HepG2 (cell line): Measurements from ENCODE around the gene GRK5. TPM values are rescaled to one million over a fixed set of nuclear protein-coding genes. Genes with fewer than 3 reads are reported as not detected.

Experiments used
- ATF5 ChIP-seq: sonication (generic); formaldehyde crosslinking; IDR thresholded peaks from 2 replicates; pipeline ENCODE4 v1.4.0; 2020; ENCODE audit warnings: mild to moderate bottlenecking, low read depth, missing genetic modification reagents
- CHD2 ChIP-seq: IDR thresholded peaks from 2 replicates; pipeline ENCODE4 v1.6.1; 2011; ENCODE audit warnings: low read depth, low read length, improper control_type of control experiment
- DMAP1 ChIP-seq: IDR thresholded peaks from 2 replicates; pipeline ENCODE4 v1.6.1; 2016
- ELF3 ChIP-seq: IDR thresholded peaks from 2 replicates; pipeline ENCODE4 v1.6.1; 2016; ENCODE audit warnings: missing genetic modification reagents, missing compliant biosample characterization
- FOXA3 ChIP-seq: IDR thresholded peaks from 2 replicates; pipeline ENCODE4 v1.6.1; 2016; ENCODE audit warnings: missing genetic modification reagents, missing compliant biosample characterization
- FOXJ3 ChIP-seq: sonication (generic); formaldehyde crosslinking; IDR thresholded peaks from 2 replicates; pipeline ENCODE4 v1.4.0; 2020; ENCODE audit warnings: missing genetic modification reagents, mild to moderate bottlenecking, borderline replicate concordance
- FOXP1 ChIP-seq, 2 experiments: fragments of 450-650 bp in 1 of 2; IDR thresholded peaks; 2 replicates each; pipeline ENCODE4 v1.6.1; 2017 to 2018; ENCODE audit warnings: antibody characterized with exemption in 1 of 2
- GFI1 ChIP-seq: sonication (generic); formaldehyde crosslinking; IDR thresholded peaks from 2 replicates; pipeline ENCODE4 v1.5.0; 2020; ENCODE audit warnings: missing genetic modification reagents, mild to moderate bottlenecking, borderline replicate concordance
- GPN1 ChIP-seq: sonication (generic); formaldehyde crosslinking; IDR thresholded peaks from 2 replicates; pipeline ENCODE4 v1.5.1; 2020; ENCODE audit warnings: missing genetic modification reagents, borderline replicate concordance
- IKZF5 ChIP-seq: IDR thresholded peaks from 2 replicates; pipeline ENCODE4 v1.6.1; 2018; ENCODE audit warnings: missing genetic modification reagents, mild to moderate bottlenecking, missing compliant biosample characterization
- KDM5B ChIP-seq: sonication (generic); formaldehyde crosslinking; IDR thresholded peaks from 2 replicates; pipeline ENCODE4 v1.4.0; 2020; ENCODE audit warnings: missing genetic modification reagents, mild to moderate bottlenecking, borderline replicate concordance
- PPARG ChIP-seq: conservative IDR thresholded peaks from 2 replicates; pipeline ENCODE4 v1.6.1; 2016; ENCODE audit warnings: missing biosample characterization, missing genetic modification reagents
- RNF2 ChIP-seq: fragments of 450-650 bp; conservative IDR thresholded peaks from 2 replicates; pipeline ENCODE4 v1.6.1; 2016; ENCODE audit warnings: low read depth
- SAP130 ChIP-seq: IDR thresholded peaks from 2 replicates; pipeline ENCODE4 v1.6.1; 2016; ENCODE audit warnings: low read depth
- SUZ12 ChIP-seq: fragments of 150-350 bp; IDR thresholded peaks from 2 replicates; pipeline ENCODE4 v1.6.1; 2014; ENCODE audit warnings: low read depth, low read length
- WIZ ChIP-seq: sonication (generic); formaldehyde crosslinking; IDR thresholded peaks from 2 replicates; pipeline ENCODE4 v1.5.1; 2020; ENCODE audit warnings: mild to moderate bottlenecking, missing genetic modification reagents
- ZBED4 ChIP-seq: sonication (generic); formaldehyde crosslinking; IDR thresholded peaks from 2 replicates; pipeline ENCODE4 v1.4.0; 2020; ENCODE audit warnings: missing genetic modification reagents, borderline replicate concordance
- ZBTB8A ChIP-seq: sonication (generic); formaldehyde crosslinking; IDR thresholded peaks from 2 replicates; pipeline ENCODE4 v1.4.0; 2020; ENCODE audit warnings: mild to moderate bottlenecking, low read depth, missing genetic modification reagents, borderline replicate concordance
- ZMYM3 ChIP-seq: sonication (generic); formaldehyde crosslinking; IDR thresholded peaks from 2 replicates; pipeline ENCODE4 v1.5.1; 2020; ENCODE audit warnings: mild to moderate bottlenecking, missing genetic modification reagents
- ZNF503 ChIP-seq: sonication (generic); formaldehyde crosslinking; IDR thresholded peaks from 2 replicates; pipeline ENCODE4 v1.4.0; 2020; ENCODE audit warnings: missing genetic modification reagents
- ZNF629 ChIP-seq: sonication (generic); formaldehyde crosslinking; conservative IDR thresholded peaks from 2 replicates; pipeline ENCODE4 v1.5.0; 2020; ENCODE audit warnings: missing genetic modification reagents
- ZNF772 ChIP-seq: sonication (generic); formaldehyde crosslinking; IDR thresholded peaks from 2 replicates; pipeline ENCODE4 v1.5.0; 2020; ENCODE audit warnings: mild to moderate bottlenecking, missing genetic modification reagents
- polyA plus RNA-seq, 8 experiments: library from polyadenylated mRNA; depleted of rRNA in 3 of 8; stranded (reverse) in 7 of 8; unstranded in 1 of 8; fragments of >200 nt; fragmentation: Illumina TruSeq in 4 of 8; extraction: Trizol in 4 of 8; gene quantifications; 2 replicates each; pipeline versions ENCODE4 v1.2.1 to v1.2.3, GENCODE V29; 2011 to 2016; ENCODE audit warnings: low read depth in 4 of 8, missing spikeins in 1 of 8, mixed read lengths in 1 of 8; ENCODE audit not compliant: insufficient read depth in 1 of 8
- total RNA-seq, 5 experiments: library from RNA; depleted of rRNA; stranded (reverse); fragments of >200 nt; fragmentation: Illumina TruSeq; extraction: Trizol; gene quantifications; 2 replicates each; pipeline ENCODE4 v1.2.3, GENCODE V29; 2016; ENCODE audit warnings: low read depth in 1 of 5

Gene GRK5
- total and polyA plus RNA-seq, 2 of the 13 experiments (the other 11 are each of a cell fraction or from before 2014, with no cell fraction given), result 10.4 to 12.6 TPM

GRCh38 chr10:119177708-119178371, 29.5 kb upstream of the GRK5 start (continued):
- TF ChIP-seq FOXA3 (CRISPR knock-in tag), result peak; percentile 89
- TF ChIP-seq CHD2, result no peak
- no peak for TF ChIP-seq GPN1 (CRISPR knock-in tag)
- peak; percentile 33; the same call in 1 of the 2 replicates for TF ChIP-seq SAP130 (CRISPR knock-in tag)
- TF ChIP-seq SUZ12, result no peak
- TF ChIP-seq KDM5B (CRISPR knock-in tag), result no peak
- no peak for TF ChIP-seq ZNF503 (CRISPR knock-in tag)
- TF ChIP-seq WIZ (CRISPR knock-in tag), result no peak
- no peak for TF ChIP-seq IKZF5 (CRISPR knock-in tag)
- no peak for TF ChIP-seq ZBTB8A (CRISPR knock-in tag)
- no peak for TF ChIP-seq RNF2
- 0 out of 2 replicates have a peak, but pooled peaks have one; percentile 25 for TF ChIP-seq ATF5 (CRISPR knock-in tag)
- no peak for TF ChIP-seq PPARG
- no peak for TF ChIP-seq ZNF772
- TF ChIP-seq DMAP1, result no peak
- TF ChIP-seq FOXP1 (IDR thresholded peaks at IDR 0.05), result peak; percentile 60; the same call in 1 of the 2 replicates
- peak; percentile 81 for TF ChIP-seq FOXP1 (CRISPR knock-in tag; IDR thresholded peaks at IDR 0.05)
- TF ChIP-seq FOXJ3 (CRISPR knock-in tag), result peak; percentile 49; the same call in 1 of the 2 replicates
- TF ChIP-seq ELF3 (CRISPR knock-in tag), result no peak
- TF ChIP-seq ZBED4 (CRISPR knock-in tag), result no peak
- TF ChIP-seq GFI1 (CRISPR knock-in tag), result no peak; the same call in 1 of the 2 replicates
- 0 out of 2 replicates have a peak, but pooled peaks have one; percentile 3 for TF ChIP-seq ZNF629
- TF ChIP-seq ZMYM3 (CRISPR knock-in tag), result no peak; the same call in 1 of the 2 replicates
